DMS114 treated with DMSO at 0.1 percent for 48 hours (cell line): ENCODE data around the gene SH3PXD2B.
"Not testable (repeated sequence)": the region's sequence is repeated elsewhere in the genome, so short reads cannot be mapped to it uniquely, and the experiment has no call there.

Source experiments
- DNase-seq: peaks from one replicate; lab custom pipeline; 2025; ENCODE audit not compliant: unreplicated experiment; lab: John Stamatoyannopoulos, UW

Gene SH3PXD2B

GRCh38 chr5:172345881-172346280, 108.4 kb downstream of the SH3PXD2B start:
- no peak for DNase-seq

- no peak for DNase-seq
Measured at GRCh38 chr5:172344855-172345409, 109.4 kb downstream of the SH3PXD2B start.

- DNase-seq = no peak
Measured at GRCh38 chr5:172343741-172344140, 110.6 kb downstream of the SH3PXD2B start.

GRCh38 chr5:172342918-172343317, 111.4 kb downstream of the SH3PXD2B start:
- DNase-seq = no peak

DNA sequence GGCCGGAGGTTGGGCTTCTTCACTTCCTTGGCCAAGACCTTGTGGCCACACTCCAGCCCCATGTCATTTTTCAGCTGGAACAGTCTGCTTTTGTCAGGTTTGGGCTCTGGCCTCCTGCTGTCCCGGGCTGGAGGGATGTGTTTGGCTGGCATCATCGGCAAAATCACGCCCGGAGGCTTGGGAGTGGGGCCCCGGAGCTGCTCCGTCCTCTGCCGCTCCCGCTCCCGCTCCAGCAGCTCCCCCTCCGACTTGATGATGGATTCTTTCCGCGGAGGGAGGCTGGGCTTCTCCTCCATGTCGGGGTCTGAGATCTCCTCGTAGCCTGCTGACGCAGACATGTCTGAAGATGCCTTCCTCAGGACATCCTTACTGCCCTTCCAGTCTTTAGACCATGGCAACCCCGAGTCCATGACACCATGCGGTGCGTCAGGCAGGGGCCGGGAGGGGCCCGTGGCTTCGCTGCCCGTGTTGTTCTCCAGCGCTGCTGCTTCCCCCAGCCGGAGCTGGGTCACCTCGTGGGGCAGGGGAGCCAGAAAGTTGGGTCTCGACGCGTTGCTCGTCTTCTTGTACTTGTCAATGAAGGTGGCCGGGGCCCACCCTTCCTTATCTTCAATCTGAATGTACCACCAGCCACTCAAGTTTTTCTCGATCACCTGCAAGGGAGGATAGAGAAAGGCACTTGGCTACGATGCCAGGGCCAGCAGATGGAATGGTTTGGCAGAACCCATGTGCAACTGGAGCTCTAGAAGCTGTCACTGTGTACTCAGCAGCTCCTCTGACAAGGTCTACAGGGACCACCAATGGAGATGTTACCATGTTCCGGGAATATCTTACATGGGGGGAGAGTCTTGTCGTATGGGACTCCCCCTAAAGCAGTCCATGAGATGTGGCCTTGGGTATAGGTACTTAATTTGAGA, 114.8 kb downstream of the SH3PXD2B start:
- no peak for DNase-seq

GRCh38 chr5:172336676-172337285, 117.5 kb downstream of the SH3PXD2B start:
- no peak for DNase-seq

GRCh38 chr5:172336264-172336663, 118.1 kb downstream of the SH3PXD2B start:
- DNase-seq = no peak

DNA sequence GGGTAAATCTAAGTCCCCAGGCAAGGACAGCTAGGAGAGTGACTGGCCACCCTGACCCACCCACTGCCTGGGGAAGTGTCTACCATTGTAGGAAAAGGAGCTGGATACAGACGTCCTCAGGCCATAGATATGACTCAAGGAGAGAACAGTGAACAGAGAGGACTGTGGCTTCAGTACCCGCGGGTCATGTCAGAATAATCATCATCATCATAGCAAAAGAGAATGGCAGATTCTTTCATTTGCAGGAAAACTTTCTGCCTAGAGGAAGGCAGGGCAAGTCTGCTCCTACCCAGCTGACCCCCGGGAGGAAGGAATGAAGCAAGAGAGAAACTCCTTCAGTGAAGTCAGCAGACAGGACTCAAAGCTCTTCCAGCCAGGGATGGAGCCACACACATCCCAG, 118.6 kb downstream of the SH3PXD2B start:
- no peak for DNase-seq

- DNase-seq = no peak
Measured at GRCh38 chr5:172334641-172335040, 119.7 kb downstream of the SH3PXD2B start.

GRCh38 chr5:172334196-172334595, 120.1 kb downstream of the SH3PXD2B start:
- DNase-seq = no peak

- DNase-seq = not testable (repeated sequence)
Measured at GRCh38 chr5:172326901-172327300, 127.4 kb downstream of the SH3PXD2B start.

DNA sequence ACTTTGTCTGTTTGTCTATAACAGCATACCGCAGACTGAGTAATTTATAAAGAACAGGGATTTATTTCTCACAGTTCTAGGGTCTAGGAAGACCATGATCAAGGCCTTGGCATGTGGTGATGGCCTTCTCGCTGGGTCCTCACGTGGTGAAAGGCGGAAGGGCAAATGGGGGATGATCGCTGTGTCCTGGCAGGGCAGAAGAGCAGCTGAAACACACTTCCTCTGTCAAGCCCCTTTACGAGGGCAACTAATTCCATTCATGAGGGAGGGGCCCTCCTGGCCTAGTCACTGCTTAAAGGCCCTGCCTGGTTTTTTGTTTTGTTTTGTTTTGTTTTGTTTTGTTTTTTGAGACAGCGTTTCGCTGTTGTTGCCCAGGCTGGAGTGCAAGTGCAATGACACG, 128.9 kb downstream of the SH3PXD2B start:
- no peak for DNase-seq

DNA sequence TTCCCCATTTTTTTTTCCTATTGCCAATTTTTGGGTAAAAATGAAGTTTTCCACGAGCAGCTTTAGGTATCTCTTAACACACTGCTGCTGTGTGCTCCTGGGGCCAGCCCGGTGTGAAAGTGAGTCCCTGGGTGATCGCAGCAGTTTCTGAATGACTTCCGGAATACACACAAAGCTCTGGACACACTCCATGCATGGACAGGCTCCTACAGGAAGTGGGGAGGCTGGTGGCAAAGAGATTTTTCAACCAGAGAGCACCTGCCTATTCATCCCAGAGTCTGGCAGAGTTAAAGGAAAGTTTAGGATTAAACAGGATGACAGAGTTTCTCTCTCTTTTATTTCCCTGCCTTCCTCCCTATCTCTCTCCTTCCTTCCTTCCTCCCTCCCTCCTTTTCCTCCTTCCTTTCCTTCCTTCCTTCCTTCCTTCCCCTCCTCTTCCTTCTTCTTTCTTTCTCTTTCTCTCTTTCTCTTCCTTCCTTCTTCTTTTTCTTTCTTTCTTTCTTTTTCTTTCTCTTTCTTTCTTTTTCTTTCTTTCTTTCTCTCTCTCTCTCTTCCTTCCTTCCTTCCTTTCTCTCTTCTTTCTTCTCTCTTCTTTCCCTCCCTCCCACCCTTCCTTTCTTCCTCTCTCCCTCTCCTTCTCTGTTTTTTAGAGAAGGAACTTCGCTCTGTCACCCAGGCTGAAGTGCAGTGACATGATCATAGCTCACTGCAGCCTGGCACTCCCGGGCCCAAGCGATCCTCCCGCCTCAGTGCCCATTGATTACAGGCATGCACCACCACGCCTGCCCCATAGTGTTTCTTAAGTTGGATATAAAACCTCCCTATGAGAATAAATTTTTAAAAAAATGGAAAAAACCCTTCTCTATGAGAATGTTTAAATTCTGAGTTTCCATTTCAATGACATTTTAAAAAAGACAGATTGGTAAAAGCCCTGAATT, 132.0 kb downstream of the SH3PXD2B start:
- DNase-seq = no peak

DNA sequence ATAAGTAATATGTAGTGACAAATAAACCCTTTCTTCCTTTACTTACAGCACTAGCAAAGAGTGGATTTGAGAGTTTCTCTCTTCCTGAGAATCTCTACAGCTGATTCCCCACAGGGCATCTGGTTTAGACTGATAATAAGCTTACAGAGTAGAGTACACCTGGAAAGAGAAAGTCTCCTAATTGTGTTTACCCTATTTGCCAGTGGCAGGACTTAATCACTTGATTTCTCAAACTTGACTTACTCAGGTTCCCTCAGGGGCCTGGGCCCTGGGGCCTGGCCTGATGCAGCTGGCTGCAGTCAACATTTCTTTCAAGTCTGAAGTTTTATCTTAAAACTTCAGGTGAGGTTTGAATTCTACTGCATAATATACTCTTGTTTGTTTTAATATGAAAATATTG, 132.7 kb downstream of the SH3PXD2B start:
- no peak for DNase-seq

DNA sequence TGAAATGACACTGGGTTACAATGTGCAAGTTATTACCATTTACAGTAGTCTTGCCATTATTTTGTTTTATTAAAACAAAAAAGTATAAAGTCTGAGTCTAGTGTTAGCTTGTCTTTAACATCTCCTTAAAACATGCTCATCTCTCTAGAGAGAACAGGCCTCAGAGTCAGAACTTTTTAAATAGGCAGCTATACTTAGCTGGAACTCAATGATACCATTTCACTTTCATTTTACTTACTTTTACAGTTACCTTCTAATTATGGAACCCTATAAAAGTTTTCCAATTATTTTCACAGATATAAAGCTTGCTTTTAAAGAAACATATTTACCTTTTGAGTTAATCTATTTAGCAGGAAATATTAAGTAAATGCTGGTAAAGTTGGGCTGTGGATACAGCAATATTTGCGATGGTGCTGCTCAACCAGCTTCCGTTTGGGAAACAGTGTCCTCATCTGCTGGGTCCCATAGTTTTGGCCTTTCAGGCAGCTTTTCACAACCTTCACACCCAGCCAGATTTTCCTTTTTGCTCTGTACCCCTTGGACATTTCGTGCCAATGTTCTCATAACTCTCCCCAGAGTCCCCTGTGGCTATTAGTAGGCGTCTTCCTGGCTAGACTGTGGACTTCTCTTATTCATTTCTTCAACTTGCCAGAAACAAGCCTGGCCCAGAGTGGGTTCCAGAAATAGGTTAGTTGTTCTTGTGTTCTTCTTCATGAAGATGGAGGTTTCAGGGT, 134.4 kb downstream of the SH3PXD2B start:
- DNase-seq = no peak

- no peak for DNase-seq
Measured at GRCh38 chr5:172315587-172316493, 138.5 kb downstream of the SH3PXD2B start.

DNA sequence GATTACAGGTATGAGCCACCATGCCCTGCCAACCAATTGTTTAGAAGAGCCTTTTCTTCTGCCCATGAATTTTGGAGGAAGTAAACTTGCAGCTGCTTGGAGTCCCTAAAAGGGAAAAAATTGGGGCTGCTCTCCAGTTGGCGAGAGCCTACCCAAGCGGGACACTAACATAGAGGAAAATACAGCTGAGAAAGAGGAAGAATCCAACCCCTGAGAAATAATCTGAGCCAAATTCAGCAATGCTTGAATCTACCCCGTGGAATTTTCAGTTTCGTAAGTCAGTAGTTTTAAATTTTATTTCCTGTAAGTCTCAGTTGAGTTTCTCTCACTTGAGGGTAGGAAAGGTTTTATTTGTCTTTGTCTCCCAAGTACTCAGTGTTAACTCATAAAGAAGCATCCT, 140.4 kb downstream of the SH3PXD2B start:
- DNase-seq = no peak

DNA sequence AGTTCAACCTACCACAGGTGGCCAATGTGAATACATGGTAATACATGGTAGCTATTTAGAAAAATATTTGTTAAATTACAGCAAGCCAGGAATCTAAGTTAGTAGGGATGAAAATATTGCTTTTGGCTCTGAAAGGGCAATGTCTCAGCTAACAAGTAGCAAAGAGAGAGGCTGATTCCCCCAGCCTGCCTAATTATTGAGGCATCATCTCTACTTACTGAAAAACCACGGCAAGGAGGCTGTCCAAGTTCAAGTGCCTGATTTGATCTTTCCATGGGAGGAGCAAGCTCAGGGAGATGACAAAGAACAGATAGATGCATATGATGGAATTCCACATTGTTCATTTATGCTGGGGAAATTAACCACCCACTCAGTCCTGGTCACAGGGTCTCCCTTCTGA, 142.0 kb downstream of the SH3PXD2B start:
- no peak for DNase-seq

DNA sequence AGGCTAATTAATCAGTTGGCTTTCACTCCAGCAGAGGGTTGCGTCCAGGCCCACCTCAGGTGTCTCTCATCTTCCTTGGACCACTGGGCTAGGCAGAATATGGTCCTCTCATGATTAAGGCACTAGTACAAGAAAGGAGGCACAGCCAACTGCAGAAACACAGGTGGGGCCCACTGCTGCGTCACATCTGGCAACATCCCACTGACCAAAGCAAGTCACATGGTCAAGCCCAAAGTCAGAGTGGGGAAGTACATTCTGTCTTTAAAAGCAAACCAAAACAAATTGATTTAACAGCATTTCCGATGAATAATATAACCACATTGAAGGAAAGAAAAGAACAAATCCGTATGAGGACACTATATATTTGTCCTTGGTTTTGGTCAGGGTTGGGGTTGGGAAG, 142.7 kb downstream of the SH3PXD2B start:
- no peak for DNase-seq
